K562 (cell line): ENCODE results near the gene MPV17L. TPM values are rescaled to one million over a fixed set of nuclear protein-coding genes. Genes with fewer than 3 reads are reported as not detected.
"Not testable (repeated sequence)": the region's sequence is repeated elsewhere in the genome, so short reads cannot be mapped to it uniquely, and the experiment has no call there.

Experiments used
- ATAC-seq: fragments of 200-7000 bp; cut with Tn5 transposase; 3 replicates; pipeline ENCODE4 v1.9.1; 2020; ENCODE audit warnings: moderate library complexity
- BruUV-seq: library from RNA; stranded (reverse); fragments of 400-500 nt; replicated peaks from 2 replicates; lab custom pipeline; 2021; lab: Mats Ljungman, UMichigan
- CTCF ChIA-PET: fragments of 300-600 bp; formaldehyde crosslinking; extraction: SDS; loops from one replicate; lab custom pipeline; 2021; ENCODE audit warnings: low intra/inter-chr PET ratio; lab: Yijun Ruan, JAX
- POLR2A ChIA-PET: fragments of 300-600, 350-650 bp; sonication (Branson Sonifier 250); formaldehyde crosslinking; extraction: SDS; loops from one replicate; lab custom pipeline; 2021; ENCODE audit warnings: antibody characterized with exemption, inconsistent platforms; lab: Yijun Ruan, JAX
- DNase-seq, 4 experiments: peaks; one replicate each; pipeline versions ENCODE4 v3.0.0 to v3.0.0-alpha.2; 2011 to 2018; ENCODE audit warnings: low spot score in 3 of 4, mixed read lengths in 3 of 4; ENCODE audit errors: extremely low read depth in 1 of 4
- FAIRE-seq: peaks from 2 replicates; lab custom pipeline; 2011; peaks lifted over from hg19 to GRCh38; lab: Jason Lieb, UNC
- H2AFZ ChIP-seq: 2 replicates; pipeline ENCODE4 v1.6.0; 2011; ENCODE audit warnings: low read depth, low read length, control low read depth, inconsistent platforms
- H3K27ac ChIP-seq: fragments of 200-600 bp; 3 replicates; pipeline ENCODE4 v1.8.0; 2011; ENCODE audit warnings: low read depth, mild to moderate bottlenecking, control low read depth, inconsistent platforms, low read length, moderate library complexity, mixed read lengths; ENCODE audit errors: extremely low read depth
- H3K27me3 ChIP-seq, 2 experiments: fragments of 300-600 bp in 1 of 2; 2 replicates in 1 of 2; 3 replicates in 1 of 2; pipeline versions ENCODE4 v1.6.0 to v1.8.0; 2011; ENCODE audit warnings: inconsistent platforms in 2 of 2, low read length in 2 of 2, mild to moderate bottlenecking in 1 of 2, mixed read lengths in 1 of 2, moderate library complexity in 1 of 2; ENCODE audit not compliant: control insufficient read depth in 2 of 2, insufficient read depth in 2 of 2
- H3K36me3 ChIP-seq: fragments of 300-600 bp; 3 replicates; pipeline ENCODE4 v1.8.0; 2011; ENCODE audit warnings: mild to moderate bottlenecking, low read length, inconsistent platforms; ENCODE audit not compliant: control insufficient read depth, insufficient read depth
- H3K4me1 ChIP-seq, 2 experiments: fragments of 200-600 bp in 1 of 2; replicated peaks in 1 of 2; 2 replicates in 1 of 2; 3 replicates in 1 of 2; pipeline versions ENCODE4 v1.5.1 to v1.8.0; 2011; ENCODE audit warnings: inconsistent platforms in 2 of 2, low read length in 2 of 2, mild to moderate bottlenecking in 1 of 2, mixed read lengths in 1 of 2, moderate library complexity in 1 of 2; ENCODE audit not compliant: control insufficient read depth in 2 of 2, insufficient read depth in 2 of 2
- H3K4me2 ChIP-seq: 2 replicates; pipeline ENCODE4 v1.6.1; 2011; ENCODE audit warnings: low read length, control low read depth, inconsistent platforms, mixed read lengths; ENCODE audit not compliant: insufficient read depth
- H3K4me3 ChIP-seq: fragments of 200-600 bp; sonication (generic), shearing (Covaris generic); 2 replicates; pipeline ENCODE4 v1.5.1; 2016; ENCODE audit warnings: control low read depth, inconsistent platforms
- H3K79me2 ChIP-seq: fragments of 200-600 bp; 3 replicates; pipeline ENCODE4 v1.8.0; 2011; ENCODE audit warnings: low read length, inconsistent platforms; ENCODE audit not compliant: control insufficient read depth, insufficient read depth
- H3K9ac ChIP-seq, 2 experiments: 2 replicates each; pipeline versions ENCODE4 v1.6.0 to v1.6.1; 2011; ENCODE audit warnings: low read depth in 2 of 2, low read length in 2 of 2, control low read depth in 1 of 2, inconsistent platforms in 1 of 2, mild to moderate bottlenecking in 1 of 2, mixed read lengths in 1 of 2; ENCODE audit not compliant: insufficient read depth in 1 of 2
- H3K9me1 ChIP-seq: one replicate; pipeline ENCODE4 v1.6.0; 2011; ENCODE audit warnings: inconsistent platforms, mild to moderate bottlenecking, low read length, moderate library complexity; ENCODE audit not compliant: control insufficient read depth, insufficient read depth
- H3K9me3 ChIP-seq: replicated peaks from 2 replicates; pipeline ENCODE4 v1.5.1; 2011; ENCODE audit warnings: low read depth, low read length, inconsistent platforms; ENCODE audit not compliant: control insufficient read depth, insufficient read depth
- H4K20me1 ChIP-seq: replicated peaks from 2 replicates; pipeline ENCODE4 v1.6.1; 2011; ENCODE audit warnings: low read length, inconsistent platforms, mixed read lengths; ENCODE audit not compliant: control insufficient read depth, insufficient read depth
- ZNF121 ChIP-seq: sonication (generic); formaldehyde crosslinking; conservative IDR thresholded peaks from 2 replicates; pipeline ENCODE4 v1.8.0; 2022; ENCODE audit warnings: missing genetic modification reagents
- ZNF764 ChIP-seq: fragments of 250-450 bp; sonication (Bioruptor Pico); IDR thresholded peaks from 2 replicates; pipeline ENCODE4 v1.4.0; 2020; ENCODE audit warnings: low read depth, mild to moderate bottlenecking, moderate library complexity
- WGBS: fragments of 100-300 bp; shearing (Covaris generic); methylation state at CpG from one replicate; pipeline ENCODE4 v1.1.6; 2016; ENCODE audit warnings: low coverage, mixed read lengths; ENCODE audit not compliant: insufficient coverage; ENCODE audit errors: missing lambda C conversion rate; 5-methylcytosine and 5-hydroxymethylcytosine counted together
- in situ Hi-C: fragments of 300-500 bp; cut with MboI; formaldehyde crosslinking; loops from 4 replicates; pipeline ENCODE4 v1.15.0; 2018; ENCODE audit warnings: inconsistent platforms, mixed read lengths
- intact Hi-C: fragments of 100-400 bp; cut with micrococcal nuclease; formaldehyde crosslinking; loops from 2 replicates; pipeline ENCODE4 v1.14.2; 2022
- polyA plus RNA-seq, 8 experiments: library from polyadenylated mRNA; depleted of rRNA in 4 of 8; stranded (reverse) in 5 of 8; unstranded in 3 of 8; fragments of >200 nt; fragmentation: Nextera tagmentation in 2 of 8; fragmentation: Illumina TruSeq in 1 of 8; extraction: Ambion mirVana in 2 of 8; extraction: Trizol in 1 of 8; gene quantifications; 2 replicates each; pipeline versions ENCODE4 v1.2.1 to v1.2.3, GENCODE V29; 2011 to 2014; ENCODE audit warnings: inconsistent platforms in 1 of 8, missing spikeins in 1 of 8
- total RNA-seq, 7 experiments: library from RNA; depleted of rRNA in 6 of 7; stranded (reverse); fragments of >200 nt in 6 of 7; fragmentation: Illumina TruSeq in 2 of 7; extraction: Trizol in 2 of 7; gene quantifications; 2 replicates each; pipeline versions ENCODE4 v1.2.1 to v1.2.3, GENCODE V29; 2011 to 2021; ENCODE audit warnings: low replicate concordance in 1 of 7

MPV17L gene
- total and polyA plus RNA-seq, 9 of the 15 experiments (the other 6 are each of a cell fraction or from before 2014, with no cell fraction given): not detected

DNA sequence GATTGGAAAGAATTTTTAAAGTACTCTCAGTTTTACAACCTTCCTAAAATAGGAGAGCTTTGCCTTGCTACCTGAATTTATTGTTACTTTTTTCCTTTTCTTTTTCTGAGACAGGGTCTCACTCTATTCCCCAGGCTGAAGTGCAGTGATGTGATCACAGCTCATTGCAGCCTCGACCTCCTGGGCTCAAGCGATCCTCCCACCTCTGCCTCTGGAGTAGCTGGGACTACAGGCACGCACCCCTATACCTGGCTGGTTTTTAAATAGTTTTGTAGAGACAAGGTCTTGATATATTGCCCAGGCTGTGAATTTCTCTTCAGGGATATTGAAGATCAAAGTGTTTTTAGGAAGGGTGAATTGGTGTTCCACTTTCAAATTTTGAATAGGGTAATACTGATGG lies 3.8 kb downstream of the MPV17L start:
- Histone ChIP-seq H3K79me2 (no peaks in the 10 kb centered on the region), H3K9me1 (no peaks in the 10 kb centered on the region), H3K4me3 (no peak overlapping the region), H3K4me1 (no peaks in the 10 kb centered on the region), H3K4me2 (no peak overlapping the region), H3K36me3 (no peaks in the 10 kb centered on the region), H3K9me3 (no peaks in the 10 kb centered on the region), H3K27ac (no peak overlapping the region), H3K9ac (no peak overlapping the region), H4K20me1 (no peaks in the 10 kb centered on the region), H2AFZ (no peak overlapping the region), H3K27me3 (peaks cover 5 to 19% of the 10 kb centered on the region in 2 experiments; a peak in 4 of 5 replicates)
- WGBS: 6% methylated on average over 3 of the region's 3 CpGs
- in situ Hi-C loops (no loop called here), intact Hi-C loops (no loop called here)
- no TSS peak for BruUV-seq
- no peak for ATAC-seq
- CTCF ChIA-PET: no interaction called here
- FAIRE-seq: no peak
- no peak for DNase-seq
- POLR2A ChIA-PET: no interaction called here
- TF ChIP-seq ZNF764: no peak

DNA sequence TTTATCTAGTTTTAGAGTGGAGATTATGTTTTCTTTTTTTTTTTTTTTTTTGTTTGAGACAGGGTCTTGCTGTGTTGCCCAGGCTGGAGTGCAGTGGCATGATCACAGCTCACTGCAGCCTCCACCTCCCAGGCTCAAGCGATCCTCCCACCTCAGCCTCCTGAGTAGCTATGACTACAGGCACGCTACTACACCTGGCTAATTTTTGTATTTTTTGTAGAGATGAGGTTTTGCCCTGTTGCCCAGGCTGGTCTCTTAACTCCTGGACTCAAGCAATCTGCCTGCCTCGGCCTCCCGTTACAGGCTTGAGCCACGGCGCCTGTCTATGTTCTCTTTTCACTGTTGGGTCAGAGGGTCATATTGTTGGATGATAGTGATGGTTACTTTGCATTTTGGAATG lies 4.8 kb downstream of the MPV17L start:
- peak; percentile 76 for TF ChIP-seq ZNF121 (CRISPR knock-in tag)
- H3K4me3 ChIP-seq, H2AFZ ChIP-seq, CTCF ChIA-PET, H4K20me1 ChIP-seq, POLR2A ChIA-PET, H3K79me2 ChIP-seq, H3K36me3 ChIP-seq, H3K4me2 ChIP-seq, H3K9ac ChIP-seq, in situ Hi-C loops, H3K9me3 ChIP-seq, intact Hi-C loops, DNase-seq, H3K4me1 ChIP-seq, ATAC-seq, H3K9me1 ChIP-seq, FAIRE-seq, BruUV-seq, H3K27ac ChIP-seq: not testable (repeated sequence)
- 8% methylated on average over 6 of the region's 6 CpGs for WGBS
- peaks cover 5 to 19% of the 10 kb centered on the region in 2 experiments; a peak in 4 of 5 replicates for H3K27me3 ChIP-seq
